ENCODE results near the gene PPIP5K2.
"Not testable (repeated sequence)": the region's sequence is repeated elsewhere in the genome, so short reads cannot be mapped to it uniquely, and the experiment has no call there.

Gene PPIP5K2

GRCh38 chr5:103128202-103128601, 8.1 kb downstream of the PPIP5K2 start:
- DNase-seq (ENCODE audit: low read depth), result no peak
- in situ Hi-C loops (cut with HindIII; ENCODE audit: low sequenced_read_pairs), result no loop called here
- TF ChIP-seq CTCF (IDR thresholded peaks at IDR 0.05; ENCODE audit: low read depth, low read length, missing control alignments), result no peak
- no peak overlapping the region for H3K4me3 ChIP-seq (ENCODE audit: low read depth, low read length)

GRCh38 chr5:103132684-103133083, 12.6 kb downstream of the PPIP5K2 start:
- no peak overlapping the region for H3K4me3 ChIP-seq (ENCODE audit: low read depth, low read length)
- DNase-seq (ENCODE audit: low read depth), result no peak
- no peak for TF ChIP-seq CTCF (IDR thresholded peaks at IDR 0.05; ENCODE audit: low read depth, low read length, missing control alignments)
- in situ Hi-C loops (cut with HindIII; ENCODE audit: low sequenced_read_pairs), result no loop called here

- no peak for TF ChIP-seq CTCF (IDR thresholded peaks at IDR 0.05; ENCODE audit: low read depth, low read length, missing control alignments)
- in situ Hi-C loops (cut with HindIII; ENCODE audit: low sequenced_read_pairs), result no loop called here
- no peak overlapping the region for H3K4me3 ChIP-seq (ENCODE audit: low read depth, low read length)
- DNase-seq (ENCODE audit: low read depth), result no peak
These were observed 13.1 kb downstream of the PPIP5K2 start for GRCh38 chr5:103133231-103133630.

- no peak for TF ChIP-seq CTCF (IDR thresholded peaks at IDR 0.05; ENCODE audit: low read depth, low read length, missing control alignments)
- DNase-seq (ENCODE audit: low read depth), result no peak
- in situ Hi-C loops (cut with HindIII; ENCODE audit: low sequenced_read_pairs), result no loop called here
- H3K4me3 ChIP-seq (ENCODE audit: low read depth, low read length), result no peak overlapping the region
These were observed 15.4 kb downstream of the PPIP5K2 start for GRCh38 chr5:103135461-103135860.

- in situ Hi-C loops (cut with HindIII; ENCODE audit: low sequenced_read_pairs), result no loop called here
- no peak overlapping the region for H3K4me3 ChIP-seq (ENCODE audit: low read depth, low read length)
- TF ChIP-seq CTCF (IDR thresholded peaks at IDR 0.05; ENCODE audit: low read depth, low read length, missing control alignments), result no peak
- DNase-seq (ENCODE audit: low read depth), result no peak
These were observed 18.1 kb downstream of the PPIP5K2 start for GRCh38 chr5:103138202-103138690.

GRCh38 chr5:103139264-103139865, 19.3 kb downstream of the PPIP5K2 start:
- H3K4me3 ChIP-seq (ENCODE audit: low read depth, low read length), result no peak overlapping the region
- TF ChIP-seq CTCF (IDR thresholded peaks at IDR 0.05; ENCODE audit: low read depth, low read length, missing control alignments), result peak; percentile 94
- peak; percentile 62 for DNase-seq (ENCODE audit: low read depth)
- in situ Hi-C loops (cut with HindIII; ENCODE audit: low sequenced_read_pairs), result no loop called here

- DNase-seq (ENCODE audit: low read depth); H3K4me3 ChIP-seq (ENCODE audit: low read depth, low read length); in situ Hi-C loops (cut with HindIII; ENCODE audit: low sequenced_read_pairs): not testable (repeated sequence)
These were observed 22.0 kb downstream of the PPIP5K2 start for GRCh38 chr5:103142132-103142531.

Data from astrocyte of the cerebellum (primary cell).